ENCODE results near the gene OTUD6A. TPM values are rescaled to one million over a fixed set of nuclear protein-coding genes. Genes with fewer than 3 reads are reported as not detected.
"Not testable (repeated sequence)": the region's sequence is repeated elsewhere in the genome, so short reads cannot be mapped to it uniquely, and the experiment has no call there.

The OTUD6A gene
- total RNA-seq, 1 donor from 2014 or later = not detected

GRCh38 chrX:70096052-70096451 is 33.8 kb downstream of the OTUD6A start:
- Mint-ChIP-seq H3K4me3 (no peak overlapping the region), H3K27ac (no peak overlapping the region), H3K36me3 (no peaks in the 10 kb centered on the region), H3K27me3 (ENCODE audit: low read depth) (no peaks in the 10 kb centered on the region), H3K9me3 (peaks cover 15% of the 10 kb centered on the region), H3K4me1 (no peaks in the 10 kb centered on the region)
- no peak for DNase-seq (ENCODE audit: low spot score in 2 of 2, unreplicated experiment in 2 of 2)
- no peak for TF ChIP-seq CTCF (IDR thresholded peaks at IDR 0.05; ENCODE audit: unreplicated experiment)

- H3K4me3 Mint-ChIP-seq = no peak overlapping the region
- H3K9me3 Mint-ChIP-seq = peaks cover 19% of the 10 kb centered on the region
- H3K36me3 Mint-ChIP-seq = no peaks in the 10 kb centered on the region
- H3K4me1 Mint-ChIP-seq = no peaks in the 10 kb centered on the region
- H3K27me3 Mint-ChIP-seq (ENCODE audit: low read depth) = peaks cover 3% of the 10 kb centered on the region
- no peak for DNase-seq (ENCODE audit: low spot score in 2 of 2, unreplicated experiment in 2 of 2)
- no peak for TF ChIP-seq CTCF (IDR thresholded peaks at IDR 0.05; ENCODE audit: unreplicated experiment)
- no peak overlapping the region for H3K27ac Mint-ChIP-seq
These were observed 43.0 kb downstream of the OTUD6A start for GRCh38 chrX:70105229-70105628.

GRCh38 chrX:70111436-70112026 is 49.3 kb downstream of the OTUD6A start:
- H3K36me3 Mint-ChIP-seq; H3K27me3 Mint-ChIP-seq (ENCODE audit: low read depth); H3K27ac Mint-ChIP-seq; H3K4me1 Mint-ChIP-seq; DNase-seq (ENCODE audit: low spot score in 2 of 2, unreplicated experiment in 2 of 2); H3K4me3 Mint-ChIP-seq: not testable (repeated sequence)
- peaks cover 39% of the 10 kb centered on the region for H3K9me3 Mint-ChIP-seq

Small RNA genes lying within 50 kb of the gene (microRNA-seq; reads per million reads assigned to microRNA genes)
- gene MIR676 = 11.4 reads per million, percentile 34 among the genes with 10 or more reads in this experiment

Other genes starting within 250 kb of the OTUD6A start
- not detected in 3 replicates for gene AWAT2, start 12.5 kb upstream of the OTUD6A start, total RNA-seq
- 60.1 to 63.9 TPM (median 61.1 TPM) in 3 replicates for gene IGBP1, start 71.0 kb downstream of the OTUD6A start, total RNA-seq
- not detected in 3 replicates for gene DGAT2L6, start 115.0 kb downstream of the OTUD6A start, total RNA-seq
- gene AWAT1, start 172.2 kb downstream of the OTUD6A start, total RNA-seq = not detected in 3 replicates
- 0.94 to 1.1 TPM (median 0.97 TPM) in 3 replicates for gene P2RY4, start 197.7 kb downstream of the OTUD6A start, total RNA-seq
- not detected in 3 replicates for gene ARR3, start 205.9 kb downstream of the OTUD6A start, total RNA-seq
- gene RAB41, start 219.7 kb downstream of the OTUD6A start, total RNA-seq = not detected in 3 replicates
- gene PDZD11, start 227.5 kb downstream of the OTUD6A start, total RNA-seq = 32.1 to 34.8 TPM (median 32.5 TPM) in 3 replicates
- 12.2 to 13.1 TPM (median 12.7 TPM) in 3 replicates for gene KIF4A, start 227.6 kb downstream of the OTUD6A start, total RNA-seq